ENCODE measurements around the gene LIPE.

The LIPE gene

GRCh38 chr19:42352301-42353259 is 74.6 kb downstream of the LIPE start:
- DNase-seq = no peak

Measured in right hindlimb (tissue), 1 donor.